ENCODE results near the gene ASPSCR1.

The ASPSCR1 gene

GRCh38 chr17:82013772-82014321 is 36.4 kb downstream of the ASPSCR1 start:
- TF ChIP-seq, protein P1, sequence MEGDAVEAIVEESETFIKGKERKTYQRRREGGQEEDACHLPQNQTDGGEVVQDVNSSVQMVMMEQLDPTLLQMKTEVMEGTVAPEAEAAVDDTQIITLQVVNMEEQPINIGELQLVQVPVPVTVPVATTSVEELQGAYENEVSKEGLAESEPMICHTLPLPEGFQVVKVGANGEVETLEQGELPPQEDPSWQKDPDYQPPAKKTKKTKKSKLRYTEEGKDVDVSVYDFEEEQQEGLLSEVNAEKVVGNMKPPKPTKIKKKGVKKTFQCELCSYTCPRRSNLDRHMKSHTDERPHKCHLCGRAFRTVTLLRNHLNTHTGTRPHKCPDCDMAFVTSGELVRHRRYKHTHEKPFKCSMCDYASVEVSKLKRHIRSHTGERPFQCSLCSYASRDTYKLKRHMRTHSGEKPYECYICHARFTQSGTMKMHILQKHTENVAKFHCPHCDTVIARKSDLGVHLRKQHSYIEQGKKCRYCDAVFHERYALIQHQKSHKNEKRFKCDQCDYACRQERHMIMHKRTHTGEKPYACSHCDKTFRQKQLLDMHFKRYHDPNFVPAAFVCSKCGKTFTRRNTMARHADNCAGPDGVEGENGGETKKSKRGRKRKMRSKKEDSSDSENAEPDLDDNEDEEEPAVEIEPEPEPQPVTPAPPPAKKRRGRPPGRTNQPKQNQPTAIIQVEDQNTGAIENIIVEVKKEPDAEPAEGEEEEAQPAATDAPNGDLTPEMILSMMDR (conservative IDR thresholded peaks at IDR 0.05) = no peak
- H3K27ac ChIP-seq = no peak overlapping the region

- TF ChIP-seq, protein P1 (conservative IDR thresholded peaks at IDR 0.05) = no peak
- no peak overlapping the region for H3K27ac ChIP-seq
Measured at GRCh38 chr17:82014432-82014831, 37.0 kb downstream of the ASPSCR1 start.

GRCh38 chr17:82014971-82015310 is 37.5 kb downstream of the ASPSCR1 start:
- TF ChIP-seq, protein P1 (conservative IDR thresholded peaks at IDR 0.05) = no peak
- H3K27ac ChIP-seq = no peak overlapping the region

DNA sequence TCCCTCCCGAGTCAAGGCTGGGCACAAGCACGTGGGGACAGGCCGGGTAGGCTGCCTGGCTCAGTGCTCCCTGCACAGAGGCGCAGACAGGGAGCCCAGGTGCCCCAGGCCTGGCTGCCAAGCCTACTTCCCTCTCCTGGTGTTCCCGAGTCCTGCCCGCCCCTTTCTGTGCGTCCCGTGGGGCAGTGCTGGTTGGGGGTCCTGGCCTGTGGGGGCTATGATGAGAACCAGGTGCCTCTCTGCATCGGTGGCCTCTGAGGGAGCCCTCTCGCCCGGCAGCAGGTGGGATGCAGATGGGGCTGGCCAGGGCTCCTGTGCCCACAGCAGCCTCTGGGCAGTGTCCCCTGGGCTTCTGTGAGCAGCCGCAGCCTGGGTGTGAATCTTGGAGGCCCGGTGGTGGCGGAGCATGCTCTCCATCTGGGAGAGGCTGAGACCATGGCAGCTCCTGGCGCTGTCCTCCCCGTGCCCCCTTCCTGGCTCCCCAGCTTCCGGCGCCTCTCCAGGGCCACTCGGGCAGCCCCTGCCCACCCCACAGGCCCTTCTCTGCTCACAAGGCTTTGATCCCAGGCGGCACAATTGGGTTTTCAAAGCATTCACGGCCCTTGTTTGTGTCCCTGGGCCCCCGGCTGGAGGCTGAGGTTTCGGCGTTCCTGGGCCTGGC is 38.0 kb downstream of the ASPSCR1 start:
- no peak overlapping the region for H3K27ac ChIP-seq
- TF ChIP-seq, protein P1 (conservative IDR thresholded peaks at IDR 0.05) = no peak

DNA sequence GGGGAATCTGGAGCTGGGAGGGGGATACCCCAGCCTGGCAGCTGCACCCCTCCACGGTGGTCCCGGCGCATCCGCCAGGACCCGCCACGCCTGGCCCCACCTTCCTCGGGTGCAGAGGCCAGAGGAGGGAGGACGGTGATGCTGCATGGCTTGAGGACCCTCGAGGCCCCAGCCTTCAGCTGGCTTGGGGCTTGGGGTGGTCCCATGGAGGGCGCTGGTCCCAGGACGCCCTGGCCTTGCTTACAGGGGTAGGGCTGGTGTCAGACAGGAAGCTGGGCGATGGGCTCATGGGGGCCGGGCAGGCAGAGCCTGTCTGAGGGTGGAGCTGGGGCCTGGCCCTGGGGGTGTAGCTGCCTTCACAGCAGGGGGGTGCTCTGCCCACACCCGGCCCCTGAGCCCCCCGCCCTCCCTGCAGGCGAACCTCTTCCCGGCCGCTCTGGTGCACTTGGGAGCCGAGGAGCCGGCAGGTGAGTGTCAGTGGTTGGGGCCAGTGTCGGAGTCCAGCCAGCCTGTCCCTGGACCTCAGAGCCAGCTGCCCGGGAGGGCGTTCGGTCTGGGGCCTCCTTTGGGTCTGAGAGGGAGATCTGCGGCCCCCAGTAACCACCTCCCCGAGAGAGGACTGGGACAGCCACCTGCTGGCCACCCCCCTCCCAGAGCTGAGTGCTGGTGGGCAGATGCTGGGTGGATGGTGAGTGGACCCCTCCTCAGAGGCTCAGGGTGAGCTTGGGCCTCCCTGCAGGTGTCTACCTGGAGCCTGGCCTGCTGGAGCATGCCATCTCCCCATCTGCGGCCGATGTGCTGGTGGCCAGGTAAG is 38.8 kb downstream of the ASPSCR1 start:
- TF ChIP-seq, protein P1 (conservative IDR thresholded peaks at IDR 0.05) = no peak
- peak overlapping the region; percentile 91; the same call in 1 of the 2 replicates for H3K27ac ChIP-seq

DNA sequence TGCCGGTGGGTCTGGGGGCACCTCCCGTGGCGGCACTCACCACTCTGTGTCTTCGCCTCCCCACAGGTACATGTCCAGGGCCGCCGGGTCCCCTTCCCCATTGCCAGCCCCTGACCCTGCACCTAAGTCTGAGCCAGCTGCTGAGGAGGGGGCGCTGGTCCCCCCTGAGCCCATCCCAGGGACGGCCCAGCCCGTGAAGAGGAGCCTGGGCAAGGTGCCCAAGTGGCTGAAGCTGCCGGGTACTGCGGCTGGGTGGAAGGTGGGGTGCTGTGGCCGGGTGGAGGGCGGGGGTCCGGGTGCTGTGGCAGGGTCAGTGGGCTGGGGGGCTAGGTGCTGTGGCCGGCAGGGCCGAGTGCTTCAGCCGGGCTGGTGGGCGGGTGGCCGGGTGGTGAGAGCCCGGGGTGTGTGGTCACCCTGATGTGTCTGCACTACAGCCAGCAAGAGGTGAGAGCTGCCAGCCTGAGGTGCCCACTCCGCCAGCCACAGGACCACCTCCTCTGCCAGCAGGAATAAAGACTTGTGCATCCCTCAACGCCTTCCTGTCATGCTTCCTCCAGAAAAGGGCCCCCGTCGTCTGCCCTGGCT is 39.5 kb downstream of the ASPSCR1 start:
- peak overlapping the region; percentile 91 for H3K27ac ChIP-seq
- TF ChIP-seq, protein P1 (conservative IDR thresholded peaks at IDR 0.05) = no peak

DNA sequence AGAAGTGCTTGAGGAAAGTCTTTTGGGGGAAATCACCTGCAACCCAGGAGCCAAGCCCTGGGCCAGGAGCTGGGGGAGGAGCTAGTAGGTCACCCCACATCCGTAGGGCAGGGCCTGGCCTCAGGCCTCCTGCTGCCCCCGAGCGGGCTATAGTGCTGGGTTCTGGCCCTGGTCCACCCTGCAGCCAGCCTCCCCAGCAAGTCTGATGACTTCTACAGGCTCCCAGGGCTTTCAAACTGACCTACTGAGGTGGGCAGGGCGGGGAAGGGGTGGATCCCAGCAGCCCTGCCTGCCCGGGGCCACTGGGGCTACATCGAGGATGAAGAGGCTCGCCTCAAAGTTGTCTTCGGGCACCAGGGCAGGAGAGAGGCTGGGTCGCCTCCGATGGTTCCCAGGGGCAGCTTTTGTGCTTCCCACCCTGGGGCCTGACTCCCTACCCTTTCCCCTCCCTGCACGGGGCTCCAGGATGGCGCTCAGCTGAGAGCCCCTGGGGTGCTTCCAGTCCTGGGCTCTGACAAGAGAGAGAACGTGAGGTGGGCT is 40.3 kb downstream of the ASPSCR1 start:
- peak overlapping the region; percentile 91 for H3K27ac ChIP-seq
- TF ChIP-seq, protein P1 (conservative IDR thresholded peaks at IDR 0.05) = no peak
